ENCODE results near the gene ERC1. TPM values are rescaled to one million over a fixed set of nuclear protein-coding genes. Genes with fewer than 3 reads are reported as not detected.
A peak's percentile ranks its signal among the peaks of the same experiment; 100 is the strongest.
"Not testable (repeated sequence)": the region's sequence is repeated elsewhere in the genome, so short reads cannot be mapped to it uniquely, and the experiment has no call there.

Gene ERC1
- total RNA-seq, 1 donor from 2014 or later: 40.1 TPM

GRCh38 chr12:988646-989045 lies 2.4 kb upstream of the ERC1 start:
- DNase-seq: no peak

- DNase-seq: no peak
Observed at GRCh38 chr12:989051-989450, 2.0 kb upstream of the ERC1 start.

DNA sequence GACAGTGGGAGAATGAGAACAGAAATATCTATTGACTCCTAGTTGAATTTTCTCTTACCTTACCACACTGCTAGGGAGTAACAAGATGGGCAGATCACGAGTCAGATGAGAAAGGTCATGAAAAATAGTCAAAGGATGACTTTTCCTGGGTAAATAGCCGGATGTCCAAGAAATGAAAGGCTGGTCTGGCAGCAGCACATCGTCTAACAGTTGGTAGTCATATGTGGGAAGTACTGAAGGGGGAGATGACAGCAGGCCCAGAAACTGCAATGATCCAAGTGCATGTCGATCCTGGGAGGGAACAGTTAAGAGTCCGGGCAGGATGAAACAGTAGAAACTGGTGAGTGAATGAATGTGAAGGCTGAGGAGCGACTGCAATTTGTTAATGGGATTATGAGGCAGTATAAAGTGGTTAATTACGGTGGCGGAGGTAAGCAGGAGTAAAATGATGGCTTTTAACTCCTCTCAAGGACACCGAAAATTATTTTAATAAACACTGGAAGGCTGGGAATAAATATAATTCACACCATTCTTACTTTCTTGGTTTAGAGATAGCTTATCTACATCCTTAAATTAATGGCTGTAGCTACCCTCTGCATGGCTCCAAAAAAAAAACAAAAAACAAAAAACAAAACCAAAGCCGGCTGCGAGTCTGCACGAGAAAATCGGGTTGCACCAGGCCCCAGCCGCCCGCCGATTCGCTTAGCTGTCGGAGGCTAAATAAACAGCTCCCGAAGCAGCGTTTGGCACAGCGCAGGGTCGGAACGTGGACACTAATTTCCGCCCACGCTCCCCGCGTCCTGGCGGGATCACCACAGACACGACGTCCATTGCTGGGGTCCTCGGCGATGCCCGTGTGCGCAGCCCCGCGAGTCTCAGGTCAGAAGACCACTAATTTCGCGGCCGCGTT lies 1.0 kb upstream of the ERC1 start:
- DNase-seq: peak; percentile 73

DNA sequence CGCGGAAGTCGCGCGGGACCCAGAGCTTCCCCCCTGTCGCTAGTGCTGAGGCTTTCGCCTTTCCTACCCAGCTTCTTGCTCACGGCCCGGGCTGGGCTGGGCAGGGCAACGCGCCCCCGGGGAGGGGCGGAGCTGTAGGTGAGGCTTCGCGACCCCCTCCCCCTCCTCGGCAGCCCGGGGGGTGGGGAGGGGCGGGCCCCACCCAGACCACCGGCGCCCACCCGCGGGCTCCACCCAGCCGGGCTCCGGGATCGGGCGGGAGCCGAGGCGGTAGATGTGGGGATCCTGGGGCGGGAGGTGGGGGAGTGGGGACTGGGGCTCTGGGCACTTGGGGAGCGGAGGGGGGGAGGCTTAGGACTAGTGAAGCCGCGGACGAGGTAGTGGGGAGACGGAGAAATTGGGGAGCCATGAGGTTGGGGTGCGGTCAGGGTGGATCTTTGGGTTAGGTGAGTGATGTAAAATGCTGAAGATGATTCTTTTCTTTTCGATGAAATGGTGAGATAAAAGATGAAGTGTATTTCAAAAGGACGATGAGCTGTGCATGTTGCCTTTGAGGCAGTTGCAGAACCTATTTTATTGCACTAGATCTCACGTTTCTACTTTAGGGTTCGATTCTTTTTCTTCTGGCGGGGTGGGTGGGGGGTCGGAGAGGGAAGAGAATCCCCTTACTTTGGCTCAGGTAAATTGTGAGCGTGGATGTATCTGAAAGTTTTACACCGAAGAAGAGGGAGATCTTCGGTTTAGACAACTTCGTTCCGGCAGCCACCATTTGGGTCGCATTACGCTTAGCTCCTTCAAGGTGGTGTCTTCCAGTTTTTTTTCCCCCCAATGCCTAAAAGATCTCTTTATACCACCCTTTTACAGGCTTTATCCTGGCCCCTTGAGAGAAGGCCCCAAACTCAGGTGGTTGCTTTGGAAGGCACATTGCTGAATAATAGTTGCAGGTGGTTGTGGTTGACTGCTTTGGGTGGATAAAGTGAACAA lies 619 bp downstream of the ERC1 start:
- DNase-seq: no peak

GRCh38 chr12:992647-993046 lies 1.6 kb downstream of the ERC1 start:
- no peak for DNase-seq

- DNase-seq: no peak
Observed at GRCh38 chr12:996881-997280, 5.9 kb downstream of the ERC1 start.

DNA sequence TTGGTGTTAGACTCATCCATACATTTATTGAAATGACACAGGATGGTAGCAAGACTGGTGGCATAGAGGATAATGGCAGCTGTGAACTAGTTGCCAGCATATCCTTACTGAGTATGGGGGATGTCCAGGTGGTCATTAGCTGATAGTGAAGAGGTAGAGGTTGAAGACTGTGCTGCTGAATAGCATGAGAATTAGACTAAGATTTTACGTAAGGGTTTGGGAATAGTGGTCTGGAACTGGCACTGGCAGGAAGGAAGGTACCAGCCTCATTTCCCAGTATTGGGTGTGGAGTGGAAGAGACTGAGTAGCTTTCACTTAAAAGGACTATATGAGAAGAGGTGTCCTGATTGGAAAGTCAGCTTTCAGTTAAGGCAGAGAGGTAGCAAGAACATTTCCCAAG lies 6.5 kb downstream of the ERC1 start:
- no peak for DNase-seq

DNA sequence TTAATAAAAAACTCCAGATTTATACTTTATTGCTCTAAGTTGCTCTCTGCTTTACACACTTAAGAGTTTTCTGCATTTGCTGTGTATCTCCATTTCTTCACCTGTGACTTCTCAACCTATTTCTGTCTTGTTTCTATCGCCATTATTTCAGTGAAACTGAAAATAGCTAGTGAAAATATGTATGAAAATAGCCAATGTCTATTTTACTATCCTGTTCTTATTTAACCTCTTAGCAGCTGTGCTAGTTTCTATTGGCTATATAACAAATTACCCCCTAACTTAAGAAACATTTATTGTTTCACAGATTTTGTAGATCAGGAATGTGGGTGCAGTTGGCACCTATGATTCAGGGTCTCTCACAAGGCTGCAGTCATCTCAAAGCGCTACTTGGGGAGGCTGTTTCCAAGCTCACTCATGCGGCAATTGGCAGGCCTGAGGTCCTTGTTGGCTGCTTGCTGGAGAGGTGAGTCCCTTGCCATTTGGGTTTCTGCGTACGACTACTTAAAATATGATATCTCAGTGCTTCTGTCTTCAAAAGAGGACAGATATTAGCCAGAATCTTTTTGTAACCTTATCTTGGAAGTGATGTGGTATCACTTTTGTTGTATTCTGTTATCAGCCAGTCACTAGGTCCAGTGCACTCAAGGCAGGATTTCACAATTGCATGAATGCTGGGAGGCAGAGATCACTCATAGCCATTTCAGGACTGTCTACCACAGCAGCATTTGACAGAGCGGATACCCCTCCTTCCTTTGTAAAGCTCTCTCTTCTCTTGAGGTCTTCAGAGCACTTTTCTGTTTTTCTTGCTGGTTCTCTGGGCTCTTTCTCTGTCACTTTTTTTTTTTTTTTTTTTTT lies 7.2 kb downstream of the ERC1 start:
- no peak for DNase-seq

DNA sequence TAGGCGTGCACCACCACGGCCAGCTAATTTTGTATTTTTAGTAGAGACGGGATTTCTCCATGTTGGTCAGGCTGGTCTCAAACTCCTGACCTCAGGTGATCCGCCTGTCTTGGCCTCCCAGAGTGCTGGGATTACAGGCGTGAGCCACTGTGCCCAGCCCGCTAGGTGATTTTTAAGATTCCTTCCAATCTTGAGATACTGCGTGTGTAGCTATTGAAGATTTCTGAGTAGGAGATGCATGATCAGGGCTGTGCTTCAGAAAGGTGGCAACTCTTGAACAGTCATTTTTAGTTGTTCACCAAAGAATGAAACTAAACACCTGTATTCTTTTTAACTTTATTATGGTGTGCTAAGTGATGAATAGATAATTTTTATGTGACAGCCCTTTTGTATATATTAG lies 8.7 kb downstream of the ERC1 start:
- DNase-seq: not testable (repeated sequence)

DNA sequence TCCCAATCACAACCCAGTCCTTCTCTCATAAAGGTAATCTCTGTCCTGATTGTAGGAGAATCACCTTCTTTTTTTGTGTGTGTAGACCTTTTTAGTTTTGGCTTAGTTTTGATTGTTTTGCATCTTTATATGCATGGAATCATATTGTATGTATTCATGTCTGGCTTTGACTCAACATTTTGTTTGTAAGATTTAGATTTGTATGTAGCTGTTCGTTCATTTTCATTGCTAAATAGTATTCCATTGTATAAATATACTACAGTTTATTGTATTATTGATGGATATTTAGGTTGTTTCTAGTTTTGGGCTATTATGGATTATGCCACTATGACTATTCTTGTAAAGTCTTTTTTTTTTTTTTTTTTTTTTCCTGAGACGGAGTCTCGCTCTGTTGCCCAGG lies 10.5 kb downstream of the ERC1 start:
- no peak for DNase-seq

DNA sequence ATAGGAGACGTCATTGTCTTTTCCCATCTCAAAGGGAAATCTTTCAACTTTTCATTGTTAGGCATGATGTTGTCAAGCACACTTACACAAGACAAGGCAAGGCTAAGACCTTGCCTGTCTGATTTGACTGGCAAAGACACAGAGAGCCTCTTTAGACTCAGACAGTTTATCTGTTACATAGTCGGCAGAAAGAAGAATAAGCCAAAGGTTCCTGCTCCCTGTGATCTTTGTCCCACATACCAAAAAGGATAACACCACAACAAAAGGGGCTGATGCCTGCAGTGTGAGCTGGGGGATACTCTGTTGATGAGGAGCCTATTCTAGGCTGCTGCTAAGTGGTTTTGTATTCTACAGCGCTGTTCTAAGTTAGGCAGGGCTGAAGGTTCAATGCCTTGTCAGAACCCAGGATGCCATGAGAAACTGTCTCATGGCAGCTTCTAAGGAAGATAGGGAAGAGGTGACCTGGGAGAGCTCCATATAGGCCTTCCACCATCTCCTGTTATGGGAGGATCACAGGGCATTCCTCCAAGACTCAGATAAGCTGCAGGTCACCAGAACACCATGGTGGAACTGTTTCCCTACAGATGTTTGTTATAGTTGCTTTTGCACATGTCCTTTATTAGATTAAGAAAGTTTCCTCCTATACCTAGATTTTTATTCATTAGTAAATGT lies 12.7 kb downstream of the ERC1 start:
- DNase-seq: no peak

DNA sequence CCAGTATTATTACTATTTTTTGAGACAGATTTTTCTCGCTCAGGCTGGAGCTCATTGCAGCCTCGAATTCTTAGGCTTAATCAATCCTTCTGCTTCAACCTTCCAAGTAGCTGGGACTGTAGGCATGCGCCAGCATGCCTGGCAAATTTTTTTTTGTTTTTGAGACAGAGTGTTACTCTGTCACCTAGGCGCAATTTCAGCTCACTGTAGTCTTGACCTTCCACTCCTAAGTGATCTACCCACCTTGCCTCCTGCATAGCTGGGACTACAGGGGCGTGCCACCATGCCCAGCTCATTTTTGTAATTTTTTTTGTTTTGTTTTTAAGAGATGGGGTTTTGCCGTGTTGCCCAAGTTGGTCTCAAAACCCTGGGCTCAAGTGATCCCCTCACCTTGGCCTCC lies 15.2 kb downstream of the ERC1 start:
- DNase-seq: no peak

GRCh38 chr12:1007276-1007675 lies 16.3 kb downstream of the ERC1 start:
- no peak for DNase-seq

- DNase-seq: no peak
Observed at GRCh38 chr12:1007994-1008393, 17.0 kb downstream of the ERC1 start.

DNA sequence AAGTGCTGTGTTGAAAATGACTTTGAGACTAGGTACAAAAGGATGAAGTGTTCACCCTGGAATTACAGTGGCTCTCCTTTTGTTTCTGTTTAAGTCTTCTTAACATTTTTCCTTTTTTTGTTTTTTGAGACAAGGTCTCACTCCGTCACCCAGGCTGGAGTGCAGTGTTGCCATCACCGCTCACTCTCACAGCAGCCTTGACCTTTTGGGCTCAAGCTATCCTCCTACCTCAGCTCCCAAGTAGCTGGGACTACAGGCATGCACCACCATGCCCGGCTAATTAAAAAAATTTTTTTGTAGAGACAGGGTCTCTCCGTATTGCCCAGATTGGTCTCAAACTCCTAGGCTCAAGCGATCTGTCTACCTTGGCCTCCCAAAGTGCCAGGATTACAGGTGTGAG lies 20.1 kb downstream of the ERC1 start:
- DNase-seq: no peak

GRCh38 chr12:1013618-1014489 lies 22.8 kb downstream of the ERC1 start:
- DNase-seq: no peak

- no peak for DNase-seq
Observed at GRCh38 chr12:1019283-1019682, 28.3 kb downstream of the ERC1 start.

- no peak for DNase-seq
Observed at GRCh38 chr12:1020389-1020788, 29.4 kb downstream of the ERC1 start.

DNA sequence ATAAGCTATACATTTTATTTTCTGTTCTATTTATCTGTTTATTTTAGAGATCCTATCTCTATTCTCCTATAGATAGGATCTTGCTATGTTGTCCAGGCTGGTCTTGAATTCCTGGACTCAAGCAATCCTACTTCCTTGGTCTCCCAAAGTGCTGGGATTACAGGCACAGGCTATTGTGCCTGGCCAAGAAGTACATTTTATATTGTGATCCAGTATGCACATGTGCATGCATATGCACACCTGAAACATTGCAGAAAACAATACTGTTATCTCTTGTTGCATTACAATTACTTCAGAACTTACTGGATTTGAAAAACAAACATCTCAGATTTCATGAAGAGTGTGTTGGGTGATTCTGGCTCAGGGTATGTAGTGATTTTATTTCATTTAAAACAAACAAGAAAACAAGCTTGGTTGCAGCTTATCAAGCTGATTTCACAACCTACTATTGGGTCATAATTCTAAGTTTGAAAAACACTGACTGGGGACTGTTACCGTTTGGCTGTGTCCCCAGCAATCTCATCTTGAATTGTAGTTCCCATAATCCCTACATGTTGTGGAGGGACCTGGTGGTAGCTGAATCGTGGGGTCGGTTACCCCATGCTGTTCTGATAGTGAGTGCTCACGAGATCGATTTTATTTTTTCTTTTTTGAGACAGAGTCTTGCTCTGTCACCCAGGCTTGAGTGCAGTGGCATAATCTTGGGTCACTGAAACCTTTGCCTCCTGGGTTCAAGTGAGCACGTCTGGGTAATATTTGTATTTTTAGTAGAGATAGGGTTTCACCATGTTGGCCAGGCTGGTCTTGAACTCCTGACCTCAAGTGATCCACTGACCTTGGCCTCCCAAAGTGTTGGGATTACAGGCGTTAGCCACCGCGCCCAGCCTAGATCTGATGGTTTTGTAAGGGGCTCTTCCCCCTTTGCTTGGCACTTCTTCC lies 31.3 kb downstream of the ERC1 start:
- no peak for DNase-seq

Measured in skin of body (tissue), 2 donors.